ENCODE data around the gene AVEN. TPM values are rescaled to one million over a fixed set of nuclear protein-coding genes. Genes with fewer than 3 reads are reported as not detected.
"Not testable (repeated sequence)": the region's sequence is repeated elsewhere in the genome, so short reads cannot be mapped to it uniquely, and the experiment has no call there.

The AVEN gene
- total RNA-seq, 1 donor from 2014 or later, result 8.9 TPM

GRCh38 chr15:34059946-34060345, 20.9 kb upstream of the AVEN start:
- no peaks in the 10 kb centered on the region for H3K27me3 ChIP-seq (ENCODE audit: low read depth)
- no peaks in the 10 kb centered on the region for H3K9me3 ChIP-seq
- intact Hi-C loops (cut with DNase I), result loop anchor here (10.0 kb wide), 1 partner anchor 155 kb away; the partner anchor contains the start of gene KATNBL1
- H3K27ac ChIP-seq, result no peak overlapping the region
- ATAC-seq, result no peak
- no peak for DNase-seq
- H3K4me3 ChIP-seq, result no peak overlapping the region
- no peaks in the 10 kb centered on the region for H3K4me1 ChIP-seq
- no peaks in the 10 kb centered on the region for H3K36me3 ChIP-seq
- TF ChIP-seq, protein P1, sequence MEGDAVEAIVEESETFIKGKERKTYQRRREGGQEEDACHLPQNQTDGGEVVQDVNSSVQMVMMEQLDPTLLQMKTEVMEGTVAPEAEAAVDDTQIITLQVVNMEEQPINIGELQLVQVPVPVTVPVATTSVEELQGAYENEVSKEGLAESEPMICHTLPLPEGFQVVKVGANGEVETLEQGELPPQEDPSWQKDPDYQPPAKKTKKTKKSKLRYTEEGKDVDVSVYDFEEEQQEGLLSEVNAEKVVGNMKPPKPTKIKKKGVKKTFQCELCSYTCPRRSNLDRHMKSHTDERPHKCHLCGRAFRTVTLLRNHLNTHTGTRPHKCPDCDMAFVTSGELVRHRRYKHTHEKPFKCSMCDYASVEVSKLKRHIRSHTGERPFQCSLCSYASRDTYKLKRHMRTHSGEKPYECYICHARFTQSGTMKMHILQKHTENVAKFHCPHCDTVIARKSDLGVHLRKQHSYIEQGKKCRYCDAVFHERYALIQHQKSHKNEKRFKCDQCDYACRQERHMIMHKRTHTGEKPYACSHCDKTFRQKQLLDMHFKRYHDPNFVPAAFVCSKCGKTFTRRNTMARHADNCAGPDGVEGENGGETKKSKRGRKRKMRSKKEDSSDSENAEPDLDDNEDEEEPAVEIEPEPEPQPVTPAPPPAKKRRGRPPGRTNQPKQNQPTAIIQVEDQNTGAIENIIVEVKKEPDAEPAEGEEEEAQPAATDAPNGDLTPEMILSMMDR (IDR thresholded peaks at IDR 0.05), result no peak

DNA sequence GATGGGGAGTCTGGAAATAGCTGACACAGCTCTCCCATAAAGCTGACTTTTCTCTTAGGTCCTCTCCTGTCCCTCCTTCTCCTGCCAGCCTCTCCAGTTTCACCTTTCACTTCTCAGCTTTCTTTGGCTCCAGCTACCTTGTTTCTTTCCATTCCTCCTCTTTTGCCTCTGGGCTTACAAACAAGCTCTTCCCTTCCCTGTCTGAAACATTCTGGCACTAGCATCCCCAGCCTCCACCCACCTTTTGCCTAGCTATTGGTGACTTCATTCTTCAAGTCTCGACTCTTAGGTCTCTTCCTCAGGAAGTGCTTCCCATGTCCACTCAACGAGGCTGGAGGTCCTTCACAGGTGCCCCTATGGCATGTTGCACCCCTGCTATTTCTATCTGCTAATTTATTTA, 20.5 kb upstream of the AVEN start:
- DNase-seq, result no peak

DNA sequence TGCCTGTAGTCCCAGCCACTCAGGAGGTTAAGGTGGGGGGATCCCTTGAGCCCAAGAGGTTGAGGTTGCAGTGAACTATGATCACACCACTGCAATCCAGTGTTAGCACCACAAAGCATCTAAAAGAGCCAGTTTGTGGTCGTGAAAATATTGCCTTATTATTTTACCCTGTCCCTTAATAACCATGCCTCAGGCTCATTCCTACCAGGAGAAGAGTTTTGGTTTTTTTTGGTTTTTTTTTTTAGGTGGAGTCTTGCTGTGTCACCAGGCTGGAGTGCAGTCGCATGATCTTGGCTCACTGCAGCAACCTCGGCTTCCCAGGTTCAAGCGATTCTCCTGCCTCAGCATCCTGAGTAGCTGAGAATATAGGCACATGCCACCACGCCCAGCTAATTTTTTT, 17.9 kb upstream of the AVEN start:
- TF ChIP-seq, protein P1 (IDR thresholded peaks at IDR 0.05), result no peak
- H3K27ac ChIP-seq, result no peak overlapping the region
- DNase-seq (no peak), ATAC-seq (no peak)
- H3K27me3 ChIP-seq (ENCODE audit: low read depth), result no peaks in the 10 kb centered on the region
- intact Hi-C loops (cut with DNase I), result no loop called here
- H3K4me1 ChIP-seq, result no peaks in the 10 kb centered on the region
- no peak overlapping the region for H3K4me3 ChIP-seq
- H3K36me3 ChIP-seq, result no peaks in the 10 kb centered on the region
- no peaks in the 10 kb centered on the region for H3K9me3 ChIP-seq

More for the DNA sequence above, 20.5 kb upstream of the AVEN start:
- H3K4me3 ChIP-seq, result no peak overlapping the region
- no peaks in the 10 kb centered on the region for H3K36me3 ChIP-seq
- no peaks in the 10 kb centered on the region for H3K27me3 ChIP-seq (ENCODE audit: low read depth)
- no peaks in the 10 kb centered on the region for H3K9me3 ChIP-seq
- no peak for ATAC-seq
- H3K4me1 ChIP-seq, result no peaks in the 10 kb centered on the region
- TF ChIP-seq, protein P1 (IDR thresholded peaks at IDR 0.05), result no peak
- intact Hi-C loops (cut with DNase I), result no loop called here
- H3K27ac ChIP-seq, result no peak overlapping the region

- TF ChIP-seq, protein P1 (IDR thresholded peaks at IDR 0.05), result no peak
- intact Hi-C loops (cut with DNase I), result no loop called here
- DNase-seq (no peak), ATAC-seq (no peak)
- H3K36me3 ChIP-seq, result no peaks in the 10 kb centered on the region
- H3K4me3 ChIP-seq, result no peak overlapping the region
- H3K27me3 ChIP-seq (ENCODE audit: low read depth), result no peaks in the 10 kb centered on the region
- peaks cover 3% of the 10 kb centered on the region for H3K9me3 ChIP-seq
- H3K27ac ChIP-seq, result no peak overlapping the region
- no peaks in the 10 kb centered on the region for H3K4me1 ChIP-seq
Measured at GRCh38 chr15:34055868-34056595, 17.0 kb upstream of the AVEN start.

DNA sequence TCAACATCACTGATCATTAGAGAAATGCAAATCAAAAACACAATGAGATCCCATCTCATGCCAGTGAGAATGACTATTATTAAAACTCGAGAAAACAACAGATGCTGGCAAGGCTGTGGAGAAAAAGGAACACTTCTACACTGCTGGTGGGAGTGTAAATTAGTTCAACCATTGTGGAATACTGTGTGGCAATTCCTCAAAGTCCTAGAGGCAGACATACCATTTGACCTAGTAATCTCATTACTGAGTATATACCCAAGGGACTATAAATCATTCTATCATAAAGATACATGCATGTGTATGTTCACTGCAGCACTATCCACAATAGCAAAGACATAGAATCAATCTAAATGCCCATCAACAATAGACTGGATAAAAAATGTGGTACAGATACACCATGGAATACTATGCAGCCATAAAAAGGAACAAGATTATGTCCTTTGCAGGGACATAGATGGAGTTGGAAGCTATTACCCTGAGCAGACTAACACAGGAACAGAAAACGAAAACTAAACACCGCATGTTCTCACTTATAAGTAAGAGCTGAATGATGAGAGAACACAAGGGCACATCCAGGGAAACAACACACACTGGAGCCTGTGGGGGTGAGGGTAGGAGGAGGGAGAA, 15.2 kb upstream of the AVEN start:
- Histone ChIP-seq H3K4me1 (no peaks in the 10 kb centered on the region), H3K36me3 (no peaks in the 10 kb centered on the region), H3K4me3 (no peak overlapping the region), H3K27ac (no peak overlapping the region), H3K9me3 (peaks cover 12% of the 10 kb centered on the region), H3K27me3 (ENCODE audit: low read depth) (no peaks in the 10 kb centered on the region)
- intact Hi-C loops (cut with DNase I), result no loop called here
- no peak for DNase-seq
- no peak for ATAC-seq
- TF ChIP-seq, protein P1 (IDR thresholded peaks at IDR 0.05), result no peak

DNA sequence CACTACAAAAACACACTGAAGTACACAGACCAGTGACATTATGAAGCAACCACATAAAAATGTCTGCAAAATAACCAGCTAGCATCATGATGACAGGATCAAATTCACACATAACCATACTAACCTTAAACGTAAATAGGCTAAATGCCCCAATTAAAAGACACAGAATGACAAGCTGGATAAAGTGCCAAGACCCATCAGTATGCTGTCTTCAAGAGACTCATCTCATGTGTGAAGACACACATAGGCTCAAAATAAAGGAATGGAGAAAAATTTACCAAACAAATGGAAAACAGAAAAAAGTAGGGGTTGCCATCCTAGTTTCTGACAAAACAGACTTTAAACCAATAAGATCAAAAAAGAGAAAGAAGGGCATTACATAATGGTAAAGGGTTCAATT, 11.4 kb upstream of the AVEN start:
- intact Hi-C loops (cut with DNase I); H3K27ac ChIP-seq; DNase-seq; H3K36me3 ChIP-seq; ATAC-seq; H3K4me1 ChIP-seq; H3K4me3 ChIP-seq; H3K27me3 ChIP-seq (ENCODE audit: low read depth): not testable (repeated sequence)
- peaks cover 12% of the 10 kb centered on the region for H3K9me3 ChIP-seq

All from lower lobe of right lung (tissue), 2 donors.